Measurements from ENCODE around the gene C22orf23.

C22orf23 gene

DNA sequence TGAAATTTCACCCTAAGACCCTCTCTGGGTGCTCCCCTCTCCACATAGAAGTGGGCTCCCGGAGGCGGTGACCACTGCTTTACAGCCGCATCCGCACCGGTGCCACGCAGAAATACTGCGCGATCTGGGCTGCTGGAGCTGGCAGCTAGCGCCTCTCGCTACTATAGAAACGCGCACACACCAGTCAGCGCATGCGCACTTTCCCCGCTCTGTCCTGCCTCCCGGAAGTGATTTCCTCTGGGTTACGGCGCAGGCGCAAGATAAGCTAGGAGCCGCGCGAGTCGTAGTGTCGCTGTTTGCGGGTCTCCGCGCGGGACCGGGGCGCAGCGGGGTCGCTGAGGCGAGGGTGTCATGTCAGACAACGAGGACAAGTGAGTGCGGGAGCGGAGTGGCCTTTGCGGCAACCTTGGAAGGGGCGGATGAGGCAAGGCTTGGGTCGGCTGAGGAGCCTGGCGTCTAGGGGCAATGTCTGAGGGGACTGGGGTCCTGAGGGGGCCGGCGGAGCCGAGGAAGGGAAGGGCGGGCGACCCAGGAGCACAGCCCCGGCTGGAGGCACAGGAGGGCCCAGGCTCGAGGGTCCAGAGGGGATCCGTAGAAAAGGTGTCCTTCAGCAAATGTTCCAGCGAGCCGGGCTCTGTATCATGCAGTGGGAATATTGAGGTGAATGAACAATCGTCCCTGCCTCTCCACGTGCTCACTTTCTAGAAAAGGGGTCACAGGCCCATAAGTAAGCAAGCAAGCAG lies at the start of gene C22orf23, which contains the start of gene POLR2F:
C22orf23 (minus strand) TSS at position 165 of the 743 bp plus-strand sequence. CDS start 452 bp downstream, outside the sequence.
POLR2F (plus strand) TSS at position 263 of the 743 bp plus-strand sequence; CDS start at position 352, 89 bp downstream.
- peak; percentile 65 for DNase-seq (ENCODE audit: low read depth, low spot score)
- H3K27ac ChIP-seq: peak within 1 kb of the TSS; percentile 37

DNA sequence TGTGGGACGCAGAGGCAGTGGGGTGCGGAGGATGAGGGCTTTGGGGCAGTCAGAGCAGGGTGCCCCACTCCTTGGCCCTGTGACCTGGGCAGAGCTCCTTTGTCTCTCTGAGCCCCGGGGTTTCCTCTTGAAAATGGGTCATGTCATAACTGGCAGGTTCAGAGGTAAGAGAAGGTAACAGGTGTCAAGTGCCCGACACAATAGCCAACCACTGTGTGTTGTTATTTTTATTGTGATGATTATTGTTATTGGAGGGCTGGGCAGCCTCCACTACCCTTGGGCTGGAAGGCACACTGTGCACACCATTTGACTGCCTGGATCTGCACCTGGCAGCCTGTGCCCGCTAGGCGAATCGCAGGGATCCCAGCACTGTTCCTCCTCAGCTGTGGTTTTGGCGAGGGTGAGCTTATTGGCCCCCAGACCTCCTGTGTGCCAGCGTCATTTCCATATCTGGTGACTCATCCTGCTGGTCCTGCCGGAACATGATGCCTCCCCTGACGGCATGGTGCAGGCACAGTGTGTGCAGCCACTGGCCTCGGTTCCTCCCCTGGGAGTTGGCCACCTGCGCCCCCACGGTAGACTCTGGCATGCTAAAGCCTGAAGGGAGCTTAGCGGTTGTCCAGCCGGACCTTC lies 46.4 kb upstream of the C22orf23 start:
- H3K27ac ChIP-seq: peak overlapping the region; percentile 69
- peak; percentile 84 for DNase-seq (ENCODE audit: low read depth, low spot score)

- peak; percentile 52 for DNase-seq (ENCODE audit: low read depth, low spot score)
- peak overlapping the region; percentile 69 for H3K27ac ChIP-seq
These were observed 45.8 kb upstream of the C22orf23 start for GRCh38 chr22:37999236-37999635.

GRCh38 chr22:37998543-37998942 lies 45.1 kb upstream of the C22orf23 start:
- no peak overlapping the region for H3K27ac ChIP-seq

GRCh38 chr22:37996515-37997246 lies 43.3 kb upstream of the C22orf23 start:
- H3K27ac ChIP-seq: no peak overlapping the region
- DNase-seq (ENCODE audit: low read depth, low spot score): no peak

More at GRCh38 chr22:37998543-37998942, 45.1 kb upstream of the C22orf23 start:
- no peak for DNase-seq (ENCODE audit: low read depth, low spot score)

- no peak overlapping the region for H3K27ac ChIP-seq
- no peak for DNase-seq (ENCODE audit: low read depth, low spot score)
These were observed 42.7 kb upstream of the C22orf23 start for GRCh38 chr22:37996079-37996478.

DNA sequence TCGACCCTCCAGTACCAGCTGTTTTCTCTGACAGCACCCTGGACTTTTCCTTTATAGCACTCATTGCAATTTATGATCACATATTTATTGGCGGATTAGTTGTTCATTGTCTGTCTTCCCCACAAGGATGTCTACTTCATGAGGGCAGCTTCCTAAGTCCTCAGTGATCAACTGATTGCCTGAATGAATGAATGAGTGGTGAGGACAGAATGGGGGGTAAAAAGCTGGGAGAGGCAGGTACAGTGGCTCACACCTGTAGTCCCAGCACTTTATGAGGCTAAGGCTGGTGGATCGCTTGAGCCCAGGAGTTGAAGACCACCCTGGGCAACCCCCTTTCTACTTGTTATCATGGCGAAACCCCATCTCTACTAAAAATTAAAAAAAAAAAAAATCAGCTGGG lies 42.1 kb upstream of the C22orf23 start:
- no peak overlapping the region for H3K27ac ChIP-seq
- DNase-seq (ENCODE audit: low read depth, low spot score): no peak

DNA sequence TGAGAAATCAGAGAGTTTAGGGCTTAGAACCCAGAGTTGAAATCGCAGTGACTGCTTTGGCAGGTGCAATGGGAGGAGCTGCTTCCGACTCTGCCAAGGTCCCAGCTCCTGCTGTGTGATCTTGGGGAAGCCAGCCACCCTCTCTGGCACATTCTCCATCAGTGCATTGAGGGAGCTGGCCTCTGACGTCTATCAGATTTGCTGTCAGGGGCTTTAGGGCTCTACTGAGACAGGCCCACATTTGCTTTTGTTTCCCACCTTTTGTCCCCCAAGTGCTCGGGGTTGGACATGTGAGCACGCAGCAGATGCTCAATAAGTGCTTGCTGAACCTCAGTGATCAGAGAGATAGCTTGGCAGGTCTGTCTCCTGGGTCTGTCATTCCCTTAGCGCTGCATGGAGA lies 41.6 kb upstream of the C22orf23 start:
- H3K27ac ChIP-seq: no peak overlapping the region
- DNase-seq (ENCODE audit: low read depth, low spot score): no peak

DNA sequence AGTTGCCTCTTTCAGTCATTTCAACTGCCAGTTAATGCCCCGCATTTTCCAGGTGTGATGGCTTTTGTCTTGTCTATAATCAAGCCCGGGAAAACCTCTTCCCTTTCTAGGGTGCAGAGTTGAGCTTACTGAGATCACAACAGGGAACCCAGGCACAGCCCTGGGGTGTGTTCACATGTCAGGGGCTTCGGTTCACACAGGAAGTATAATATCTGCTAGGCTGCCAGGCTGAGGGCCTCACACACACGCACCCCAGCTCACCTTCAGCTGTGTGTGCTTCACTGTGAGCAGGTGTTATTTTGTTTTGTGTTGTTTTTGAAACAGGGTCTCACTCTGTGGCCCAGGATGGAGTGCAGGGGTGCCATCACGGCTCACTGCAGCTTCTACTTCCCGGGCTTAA lies 40.6 kb upstream of the C22orf23 start:
- DNase-seq (ENCODE audit: low read depth, low spot score): no peak
- H3K27ac ChIP-seq: no peak overlapping the region

DNA sequence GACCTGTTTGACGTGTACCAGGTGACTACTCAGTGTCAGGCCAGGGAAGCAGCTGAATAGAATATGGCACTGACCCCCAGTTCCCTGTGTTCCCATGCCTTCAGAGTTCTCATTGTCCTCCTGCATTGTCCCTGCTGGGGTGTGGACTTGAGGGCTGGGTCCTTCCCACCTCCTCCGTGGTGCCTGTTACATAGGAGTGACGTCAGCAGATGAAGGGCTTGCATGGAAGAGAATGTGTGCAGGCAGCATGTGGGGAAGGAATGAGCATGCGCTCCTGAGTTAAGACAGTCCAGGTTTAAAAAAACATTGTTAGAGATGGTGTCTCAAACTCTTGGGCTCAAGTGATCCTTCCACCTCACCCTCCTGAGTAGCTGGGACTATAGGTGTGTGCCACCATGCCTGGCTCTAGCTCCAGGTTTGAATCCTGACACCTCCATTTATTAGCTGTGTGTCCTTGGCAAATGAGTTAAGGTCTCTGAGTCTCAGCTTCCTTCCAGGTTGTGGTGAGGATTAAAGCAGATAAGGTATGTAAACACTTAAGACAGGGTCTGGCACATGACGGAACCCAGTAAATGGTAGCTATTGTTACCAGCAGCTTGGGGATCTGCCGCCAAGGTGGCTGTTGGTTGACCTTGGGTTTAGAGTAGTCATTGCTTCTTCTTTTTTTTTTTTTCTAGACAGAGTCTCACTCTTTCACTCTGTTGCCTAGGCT lies 38.5 kb upstream of the C22orf23 start:
- no peak overlapping the region for H3K27ac ChIP-seq
- no peak for DNase-seq (ENCODE audit: low read depth, low spot score)

DNA sequence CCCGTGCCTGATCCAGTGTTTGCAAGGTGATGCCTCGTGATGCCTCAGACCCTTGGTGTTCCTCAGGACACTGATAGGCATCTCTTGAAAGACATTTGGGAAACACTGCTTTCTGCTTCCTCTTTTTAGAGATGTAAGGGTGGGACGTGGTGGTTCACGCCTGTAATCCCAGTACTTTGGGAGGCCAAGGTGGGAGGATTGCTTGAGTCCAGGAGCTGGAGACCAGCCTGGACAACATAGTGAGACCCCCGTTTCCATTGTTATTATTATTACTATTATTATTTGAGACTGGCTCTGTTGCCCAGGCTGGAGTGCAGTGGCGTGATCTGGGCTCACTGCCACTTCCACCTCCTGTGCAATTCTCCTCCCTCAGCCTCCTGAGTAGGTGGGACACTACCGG lies 37.5 kb upstream of the C22orf23 start:
- no peak for DNase-seq (ENCODE audit: low read depth, low spot score)
- no peak overlapping the region for H3K27ac ChIP-seq

DNA sequence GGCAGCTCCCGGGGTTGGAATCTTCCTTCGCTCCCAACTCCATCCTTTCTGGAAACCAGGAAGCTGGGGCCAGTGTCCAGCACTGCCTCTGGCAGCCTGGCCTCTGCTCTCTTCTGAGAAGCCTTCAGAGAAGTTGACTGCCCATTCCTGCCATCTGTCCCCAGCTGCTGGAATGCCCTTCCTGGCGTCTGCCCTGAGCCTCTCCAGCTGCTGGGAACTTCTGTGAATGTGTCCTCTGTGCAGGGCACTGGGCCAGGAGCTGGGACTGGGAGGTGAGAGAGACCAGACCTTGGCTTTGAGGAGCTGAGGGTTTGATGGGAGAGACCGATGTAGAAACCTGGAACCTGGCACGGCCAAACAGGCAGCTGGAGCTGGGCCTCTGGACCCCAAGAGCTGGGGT lies 36.9 kb upstream of the C22orf23 start:
- no peak for DNase-seq (ENCODE audit: low read depth, low spot score)
- H3K27ac ChIP-seq: no peak overlapping the region

DNA sequence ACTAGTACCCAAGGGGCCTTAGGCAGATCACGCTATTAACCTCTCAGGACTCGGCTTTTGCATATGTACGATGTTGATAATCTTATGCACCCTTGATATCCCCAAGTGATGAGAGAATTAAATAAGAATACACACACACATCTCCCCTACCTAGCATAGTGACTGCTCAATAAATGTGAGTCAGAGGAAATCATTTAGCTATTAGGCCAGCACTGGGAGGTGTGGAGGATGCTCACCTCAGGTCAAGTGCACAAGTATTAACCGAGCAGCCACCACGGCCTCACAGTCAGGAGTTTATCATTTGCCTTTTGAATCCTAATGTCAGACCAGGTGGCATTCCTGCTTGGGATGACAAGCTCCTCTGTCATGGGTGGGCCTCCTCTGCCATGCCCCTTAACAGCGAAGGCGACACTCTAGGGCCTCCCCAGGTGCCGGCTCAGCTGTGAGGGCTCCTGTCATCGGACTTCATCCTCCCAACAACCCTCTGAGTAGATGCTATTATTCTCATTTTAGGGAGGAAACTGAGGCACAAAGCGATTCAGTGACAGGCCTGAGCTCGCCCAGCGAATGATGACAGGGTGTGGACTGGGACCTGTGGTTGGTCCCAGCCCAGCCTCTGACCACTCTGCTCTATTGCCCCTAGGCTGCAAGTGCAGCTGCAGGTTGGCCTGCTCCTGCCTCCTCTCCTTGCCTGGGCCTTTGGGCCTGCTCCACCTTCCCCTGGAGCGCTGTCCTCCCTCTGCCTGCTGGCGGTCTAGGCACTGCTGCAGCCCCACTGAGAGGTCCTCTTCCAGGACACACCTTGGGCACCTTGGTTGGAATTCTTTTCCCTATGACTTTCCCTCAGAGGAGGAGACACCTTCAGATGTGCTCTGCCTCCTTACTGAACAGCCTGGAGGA lies 36.0 kb upstream of the C22orf23 start:
- DNase-seq (ENCODE audit: low read depth, low spot score): no peak
- no peak overlapping the region for H3K27ac ChIP-seq

DNA sequence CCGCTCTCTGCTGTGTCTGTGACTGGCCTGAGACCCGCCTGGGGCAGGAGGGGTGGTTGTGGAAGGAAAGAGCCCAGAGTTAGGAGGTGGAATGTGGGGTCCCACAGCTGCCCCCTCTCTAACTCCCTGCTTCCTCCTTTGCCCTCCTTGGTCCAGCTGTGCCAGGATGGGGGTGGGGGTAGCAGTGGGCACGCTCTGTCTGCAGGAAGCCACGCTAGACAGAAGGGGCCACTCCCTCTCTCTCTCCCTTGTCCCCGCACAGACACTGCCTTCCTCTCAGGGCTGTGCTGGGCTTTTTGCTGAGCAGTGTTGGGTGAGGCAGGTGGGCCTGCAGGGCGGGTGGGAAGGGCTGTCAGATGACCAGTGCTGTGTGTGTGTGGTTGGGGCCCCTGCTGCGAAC lies 33.0 kb upstream of the C22orf23 start:
- no peak for DNase-seq (ENCODE audit: low read depth, low spot score)
- H3K27ac ChIP-seq: no peak overlapping the region

DNA sequence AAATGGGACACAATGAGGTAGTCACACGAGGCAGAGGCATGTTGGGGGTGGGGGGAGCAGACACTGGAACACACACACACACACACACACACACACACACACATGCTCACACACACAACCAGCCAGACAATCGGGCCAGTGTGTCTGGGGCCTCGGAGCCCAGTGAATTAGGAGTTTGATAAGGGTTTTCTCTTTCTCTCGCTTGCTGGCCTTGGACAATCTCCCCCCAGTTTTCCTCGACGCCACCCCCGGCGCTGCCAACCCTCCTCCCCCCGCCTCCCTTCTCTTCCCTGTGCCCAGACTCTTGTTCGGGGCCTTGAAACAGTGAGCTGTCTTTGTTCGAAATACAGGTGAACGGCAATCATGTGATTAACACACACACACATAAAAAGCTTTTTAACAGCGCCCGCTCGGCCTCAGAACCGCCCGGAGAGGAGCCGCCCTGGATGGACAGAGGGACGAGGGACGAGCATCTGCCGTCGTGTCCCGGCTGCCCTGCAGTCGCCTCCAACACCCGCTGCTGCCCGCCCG lies 32.4 kb upstream of the C22orf23 start:
- no peak overlapping the region for H3K27ac ChIP-seq
- no peak for DNase-seq (ENCODE audit: low read depth, low spot score)

GRCh38 chr22:37985050-37985585 lies 31.7 kb upstream of the C22orf23 start:
- DNase-seq (ENCODE audit: low read depth, low spot score): no peak
- no peak overlapping the region for H3K27ac ChIP-seq

- DNase-seq (ENCODE audit: low read depth, low spot score): no peak
These were observed 30.7 kb upstream of the C22orf23 start, which contains the start of gene SOX10 for GRCh38 chr22:37983860-37984791. TSS of gene SOX10 (minus strand) at chr22:37984555. CDS start at chr22:37983784, 771 bp downstream.

More at GRCh38 chr22:37983860-37984791, 30.7 kb upstream of the C22orf23 start, which contains the start of gene SOX10:
- H3K27ac ChIP-seq: no peak within 1 kb of the TSS

All from epithelial cell of prostate (primary cell).